Endothelial cell of umbilical vein (primary cell): Measurements from ENCODE around the gene ZNF106.

Experiments used
- POLR2A ChIP-seq: IDR thresholded peaks from 2 replicates; pipeline ENCODE4 v1.6.1; 2012; ENCODE audit warnings: low read depth, mild to moderate bottlenecking, control low read depth, low read length
- POLR2AphosphoS5 ChIP-seq: IDR thresholded peaks from 2 replicates; pipeline ENCODE4 v1.6.1; 2012; ENCODE audit warnings: low read depth, mild to moderate bottlenecking, control low read depth, low read length, moderate library complexity; ENCODE audit not compliant: insufficient read depth
- TF ChIP-seq, protein P1 (sequence below), 2 donors: IDR thresholded peaks; 1 replicate in 1 of 2; 2 replicates in 1 of 2; pipeline ENCODE4 v1.5.1; 2011; ENCODE audit warnings: low read length in 2 of 2, mild to moderate bottlenecking in 2 of 2, moderate library complexity in 2 of 2, control low read depth in 1 of 2, inconsistent platforms in 1 of 2, low read depth in 1 of 2; ENCODE audit not compliant: insufficient read depth in 1 of 2; ENCODE audit errors: extremely low read depth in 1 of 2

DNA sequence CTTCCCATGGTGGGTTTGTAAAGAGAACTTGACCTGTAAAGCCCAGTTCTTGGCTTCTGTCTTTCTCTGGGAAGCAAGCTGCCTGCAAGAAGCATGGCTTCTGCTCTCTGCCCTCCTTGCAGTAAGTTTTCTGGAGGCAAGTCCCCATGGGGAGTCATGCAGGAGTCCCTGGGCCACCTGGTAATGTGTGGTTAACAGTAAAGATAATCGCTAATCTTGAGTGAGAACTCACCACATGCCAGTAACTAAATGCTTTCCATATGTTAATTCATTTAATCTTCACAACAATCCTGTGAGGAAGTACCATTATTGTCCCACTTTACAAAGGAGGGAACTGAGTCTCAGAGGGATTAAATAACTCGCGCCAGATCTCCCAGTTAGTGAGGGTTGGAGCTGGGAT is 127.5 kb downstream of the ZNF106 start:
- TF ChIP-seq, protein P1, sequence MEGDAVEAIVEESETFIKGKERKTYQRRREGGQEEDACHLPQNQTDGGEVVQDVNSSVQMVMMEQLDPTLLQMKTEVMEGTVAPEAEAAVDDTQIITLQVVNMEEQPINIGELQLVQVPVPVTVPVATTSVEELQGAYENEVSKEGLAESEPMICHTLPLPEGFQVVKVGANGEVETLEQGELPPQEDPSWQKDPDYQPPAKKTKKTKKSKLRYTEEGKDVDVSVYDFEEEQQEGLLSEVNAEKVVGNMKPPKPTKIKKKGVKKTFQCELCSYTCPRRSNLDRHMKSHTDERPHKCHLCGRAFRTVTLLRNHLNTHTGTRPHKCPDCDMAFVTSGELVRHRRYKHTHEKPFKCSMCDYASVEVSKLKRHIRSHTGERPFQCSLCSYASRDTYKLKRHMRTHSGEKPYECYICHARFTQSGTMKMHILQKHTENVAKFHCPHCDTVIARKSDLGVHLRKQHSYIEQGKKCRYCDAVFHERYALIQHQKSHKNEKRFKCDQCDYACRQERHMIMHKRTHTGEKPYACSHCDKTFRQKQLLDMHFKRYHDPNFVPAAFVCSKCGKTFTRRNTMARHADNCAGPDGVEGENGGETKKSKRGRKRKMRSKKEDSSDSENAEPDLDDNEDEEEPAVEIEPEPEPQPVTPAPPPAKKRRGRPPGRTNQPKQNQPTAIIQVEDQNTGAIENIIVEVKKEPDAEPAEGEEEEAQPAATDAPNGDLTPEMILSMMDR (IDR thresholded peaks at IDR 0.05; ENCODE audit: extremely low read depth in 1 of 2, insufficient read depth in 1 of 2, low read depth in 1 of 2, low read length in 2 of 2) = no peak
- TF ChIP-seq POLR2AphosphoS5 (no peak), POLR2A (no peak)
